Measurements from ENCODE around the gene UPK3BL1.
"Not testable (repeated sequence)": the region's sequence is repeated elsewhere in the genome, so short reads cannot be mapped to it uniquely, and the experiment has no call there.

Gene UPK3BL1

GRCh38 chr7:102618122-102618521, 24.5 kb downstream of the UPK3BL1 start:
- DNase-seq = not testable (repeated sequence)

GRCh38 chr7:102616507-102617125, 26.0 kb downstream of the UPK3BL1 start, which contains the start of gene RASA4:
Gene RASA4 (minus strand): TSS chr7:102616756. CDS start chr7:102616689, 67 bp downstream.
- not testable (repeated sequence) for DNase-seq

- DNase-seq = not testable (repeated sequence)
Measured at GRCh38 chr7:102615930-102616329, 26.7 kb downstream of the UPK3BL1 start.

- DNase-seq = not testable (repeated sequence)
Measured at GRCh38 chr7:102614873-102615272, 27.7 kb downstream of the UPK3BL1 start.

- not testable (repeated sequence) for DNase-seq
Measured at GRCh38 chr7:102614346-102614697, 28.3 kb downstream of the UPK3BL1 start.

GRCh38 chr7:102613575-102614345, 28.8 kb downstream of the UPK3BL1 start:
- DNase-seq = not testable (repeated sequence)

GRCh38 chr7:102611675-102612325, 30.8 kb downstream of the UPK3BL1 start:
- DNase-seq = not testable (repeated sequence)

- not testable (repeated sequence) for DNase-seq
Measured at GRCh38 chr7:102611013-102611674, 31.4 kb downstream of the UPK3BL1 start.

- not testable (repeated sequence) for DNase-seq
Measured at GRCh38 chr7:102610441-102610840, 32.1 kb downstream of the UPK3BL1 start.

- not testable (repeated sequence) for DNase-seq
Measured at GRCh38 chr7:102609734-102610133, 32.9 kb downstream of the UPK3BL1 start.

- DNase-seq = not testable (repeated sequence)
Measured at GRCh38 chr7:102606848-102607247, 35.7 kb downstream of the UPK3BL1 start.

- DNase-seq = not testable (repeated sequence)
Measured at GRCh38 chr7:102604431-102605145, 38.0 kb downstream of the UPK3BL1 start.

GRCh38 chr7:102602317-102602716, 40.3 kb downstream of the UPK3BL1 start:
- DNase-seq = not testable (repeated sequence)

GRCh38 chr7:102599699-102600098, 42.9 kb downstream of the UPK3BL1 start:
- DNase-seq = not testable (repeated sequence)

- DNase-seq = not testable (repeated sequence)
Measured at GRCh38 chr7:102596036-102596435, 46.6 kb downstream of the UPK3BL1 start.

GRCh38 chr7:102593637-102594334, 48.8 kb downstream of the UPK3BL1 start:
- not testable (repeated sequence) for DNase-seq

- DNase-seq = not testable (repeated sequence)
Measured at GRCh38 chr7:102592477-102593019, 50.0 kb downstream of the UPK3BL1 start.

- not testable (repeated sequence) for DNase-seq
Measured at GRCh38 chr7:102589857-102590256, 52.7 kb downstream of the UPK3BL1 start.
